Measurements from ENCODE around the gene MBTPS1. TPM values are rescaled to one million over a fixed set of nuclear protein-coding genes. Genes with fewer than 3 reads are reported as not detected.

Gene MBTPS1
- total RNA-seq, 4 donors from 2014 or later, result 57.0 to 98.8 (median 81.4) TPM

DNA sequence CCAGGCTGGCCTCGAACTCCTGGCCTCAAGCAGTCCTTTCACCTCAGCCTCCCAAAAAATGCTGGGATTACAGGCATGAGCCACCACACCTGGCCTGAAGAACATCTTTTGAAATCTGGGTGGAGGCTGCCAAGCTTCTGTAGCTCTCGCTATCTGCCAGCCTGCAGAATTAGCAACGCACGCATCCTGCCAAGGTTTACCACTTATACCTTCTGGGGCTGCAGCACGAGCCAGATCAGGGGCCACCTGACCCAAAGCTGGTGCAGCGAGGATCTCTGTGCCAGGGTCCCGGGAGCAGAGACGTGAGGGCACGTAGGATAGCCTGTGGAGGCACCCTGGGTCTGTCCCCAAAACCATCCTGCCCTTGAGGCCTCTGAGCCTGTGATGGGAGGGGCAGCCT lies 96.4 kb downstream of the MBTPS1 start:
- TF ChIP-seq CTCF (IDR thresholded peaks at IDR 0.05), result no peak
- no peak for TF ChIP-seq POLR2A (IDR thresholded peaks at IDR 0.05)
- DNase-seq (ENCODE audit: low spot score in 2 of 2), result no peak
- 61 to 82% methylated on average over 5 to 9 of the region's 9 CpGs for WGBS, 2 donors
- no peak overlapping the region for H3K4me3 ChIP-seq (ENCODE audit: low read depth, poor library complexity, severe bottlenecking)
- intact Hi-C loops (cut with DNase I; ENCODE audit: low total_unique reads), result no loop called here

DNA sequence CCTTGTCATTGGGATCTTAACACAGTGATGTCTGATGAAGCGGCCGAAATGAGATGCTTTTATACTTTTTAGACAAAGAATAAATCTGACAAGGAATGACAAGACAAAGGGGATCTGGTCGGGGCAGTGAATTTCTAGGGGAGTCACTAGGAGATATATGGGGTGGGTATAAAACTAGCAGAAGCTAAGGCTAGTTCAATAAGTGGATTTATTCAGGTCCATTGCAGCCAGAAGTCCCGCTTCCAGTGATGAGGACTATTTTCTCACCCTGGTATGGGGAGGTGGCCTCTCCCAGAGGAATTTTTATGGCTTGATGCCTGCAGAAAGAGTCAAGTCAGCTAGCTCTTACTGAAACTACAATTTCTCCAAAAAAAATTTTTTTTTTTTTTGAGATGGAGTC lies 98.0 kb downstream of the MBTPS1 start:
- intact Hi-C loops (cut with DNase I; ENCODE audit: low total_unique reads), result no loop called here
- H3K4me3 ChIP-seq (ENCODE audit: low read depth, poor library complexity, severe bottlenecking), result no peak overlapping the region
- TF ChIP-seq CTCF (IDR thresholded peaks at IDR 0.05) (no peak), POLR2A (IDR thresholded peaks at IDR 0.05) (no peak)
- no peak for DNase-seq (ENCODE audit: low spot score in 2 of 2)
- WGBS, 2 donors, result 85 to 88% methylated on average over 4 of the region's 4 CpGs

GRCh38 chr16:84016477-84016876 lies 100.3 kb downstream of the MBTPS1 start:
- WGBS, 2 donors, result 91 to 92% methylated on average over 12 of the region's 12 CpGs

DNA sequence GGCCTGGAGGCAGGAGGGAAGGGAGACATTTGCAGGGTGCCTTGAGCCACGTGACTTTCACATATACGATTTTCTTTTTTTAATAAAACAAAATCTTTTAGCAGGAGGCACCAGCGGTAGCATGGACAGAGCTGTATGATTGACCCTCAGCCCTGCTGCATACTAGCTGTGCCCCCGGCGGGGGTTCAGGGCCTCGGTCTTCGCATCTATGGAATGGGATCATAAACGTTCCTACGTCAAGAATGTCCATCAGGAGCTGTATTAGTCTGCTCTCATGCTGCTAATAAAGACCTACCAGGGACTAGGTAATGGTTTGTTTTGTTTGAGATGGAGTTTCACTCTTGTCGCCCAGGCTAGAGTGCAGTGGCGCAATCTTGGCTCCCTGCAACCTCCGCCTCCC lies 101.3 kb downstream of the MBTPS1 start:
- intact Hi-C loops (cut with DNase I; ENCODE audit: low total_unique reads), result no loop called here
- DNase-seq (ENCODE audit: low spot score in 2 of 2), result no peak
- TF ChIP-seq CTCF (IDR thresholded peaks at IDR 0.05) (no peak), POLR2A (IDR thresholded peaks at IDR 0.05) (no peak)
- no peak overlapping the region for H3K4me3 ChIP-seq (ENCODE audit: low read depth, poor library complexity, severe bottlenecking)
- 77 to 82% methylated on average over 12 of the region's 12 CpGs for WGBS, 2 donors

More at GRCh38 chr16:84016477-84016876, 100.3 kb downstream of the MBTPS1 start:
- no peak for DNase-seq (ENCODE audit: low spot score in 2 of 2)
- H3K4me3 ChIP-seq (ENCODE audit: low read depth, poor library complexity, severe bottlenecking), result no peak overlapping the region
- TF ChIP-seq POLR2A (IDR thresholded peaks at IDR 0.05), result no peak
- intact Hi-C loops (cut with DNase I; ENCODE audit: low total_unique reads), result no loop called here

- intact Hi-C loops (cut with DNase I; ENCODE audit: low total_unique reads), result no loop called here
- no peak overlapping the region for H3K4me3 ChIP-seq (ENCODE audit: low read depth, poor library complexity, severe bottlenecking)
- TF ChIP-seq CTCF (IDR thresholded peaks at IDR 0.05) (no peak), POLR2A (IDR thresholded peaks at IDR 0.05) (no peak)
- no peak for DNase-seq (ENCODE audit: low spot score in 2 of 2)
- WGBS, 2 donors, result 67 to 68% methylated on average over 14 of the region's 14 CpGs
These were observed 102.0 kb downstream of the MBTPS1 start for GRCh38 chr16:84014570-84015327.

- no peak overlapping the region for H3K4me3 ChIP-seq (ENCODE audit: low read depth, poor library complexity, severe bottlenecking)
- intact Hi-C loops (cut with DNase I; ENCODE audit: low total_unique reads), result no loop called here
- 17 to 22% methylated on average over 12 to 14 of the region's 14 CpGs for WGBS, 2 donors
- no peak for DNase-seq (ENCODE audit: low spot score in 2 of 2)
- no peak for TF ChIP-seq POLR2A (IDR thresholded peaks at IDR 0.05)
- TF ChIP-seq CTCF (IDR thresholded peaks at IDR 0.05), result no peak
These were observed 102.8 kb downstream of the MBTPS1 start for GRCh38 chr16:84013787-84014569.
